ENCODE data around the gene GET4.

GRCh38 chr7:845091-845490, 31.3 kb upstream of the GET4 start:
- TF ChIP-seq CTCF (IDR thresholded peaks at IDR 0.05 in 4 of 5, conservative IDR thresholded peaks at IDR 0.05 in 1 of 5) = no peak
- no peak for TF ChIP-seq POLR2A (IDR thresholded peaks at IDR 0.05)
